ENCODE data around the gene PAPOLB. TPM values are rescaled to one million over a fixed set of nuclear protein-coding genes. Genes with fewer than 3 reads are reported as not detected.

Gene PAPOLB
- polyA plus RNA-seq, 2 of the 4 experiments (the other 2 are of a cell fraction): not detected

- no peaks in the 10 kb centered on the region for H3K4me1 ChIP-seq
- no peak overlapping the region for H3K4me2 ChIP-seq
- POLR2A ChIA-PET: no interaction called here
- DNase-seq (ENCODE audit: low read depth in 1 of 2, low spot score in 1 of 2) (no peak), ATAC-seq (no peak), FAIRE-seq (no peak)
- no peak for TF ChIP-seq POLR2A (IDR thresholded peaks at IDR 0.05; ENCODE audit: low read length)
- TF ChIP-seq ZC3H11A (IDR thresholded peaks at IDR 0.05): no peak
- no peak for TF ChIP-seq BHLHE40 (IDR thresholded peaks at IDR 0.05; ENCODE audit: low read depth, low read length)
- no peak for TF ChIP-seq TP53 (CRISPR knock-in tag; IDR thresholded peaks at IDR 0.05)
- TF ChIP-seq FOXS1 (CRISPR knock-in tag; IDR thresholded peaks at IDR 0.05): no peak
- TF ChIP-seq HOXB5 (CRISPR knock-in tag; IDR thresholded peaks at IDR 0.05): no peak
- no peak for TF ChIP-seq JUN (IDR thresholded peaks at IDR 0.05)
- no peak for TF ChIP-seq KDM1A (IDR thresholded peaks at IDR 0.05; ENCODE audit: low read depth)
- TF ChIP-seq, protein P1, sequence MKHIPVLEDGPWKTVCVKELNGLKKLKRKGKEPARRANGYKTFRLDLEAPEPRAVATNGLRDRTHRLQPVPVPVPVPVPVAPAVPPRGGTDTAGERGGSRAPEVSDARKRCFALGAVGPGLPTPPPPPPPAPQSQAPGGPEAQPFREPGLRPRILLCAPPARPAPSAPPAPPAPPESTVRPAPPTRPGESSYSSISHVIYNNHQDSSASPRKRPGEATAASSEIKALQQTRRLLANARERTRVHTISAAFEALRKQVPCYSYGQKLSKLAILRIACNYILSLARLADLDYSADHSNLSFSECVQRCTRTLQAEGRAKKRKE (CRISPR knock-in tag; IDR thresholded peaks at IDR 0.05; ENCODE audit: low read depth): no peak
- TF ChIP-seq CHD4 (IDR thresholded peaks at IDR 0.05; ENCODE audit: borderline replicate concordance): no peak
- no peak overlapping the region for H3K27ac ChIP-seq
- H3K9me3 ChIP-seq: no peaks in the 10 kb centered on the region
- 91% methylated on average over 23 of the region's 23 CpGs for WGBS (ENCODE audit: missing lambda C conversion rate)
- no peak overlapping the region for H3K4me3 ChIP-seq
- CTCF ChIA-PET: no interaction called here
Measured at GRCh38 chr7:4871056-4871680, 9.3 kb upstream of the PAPOLB start.

DNA sequence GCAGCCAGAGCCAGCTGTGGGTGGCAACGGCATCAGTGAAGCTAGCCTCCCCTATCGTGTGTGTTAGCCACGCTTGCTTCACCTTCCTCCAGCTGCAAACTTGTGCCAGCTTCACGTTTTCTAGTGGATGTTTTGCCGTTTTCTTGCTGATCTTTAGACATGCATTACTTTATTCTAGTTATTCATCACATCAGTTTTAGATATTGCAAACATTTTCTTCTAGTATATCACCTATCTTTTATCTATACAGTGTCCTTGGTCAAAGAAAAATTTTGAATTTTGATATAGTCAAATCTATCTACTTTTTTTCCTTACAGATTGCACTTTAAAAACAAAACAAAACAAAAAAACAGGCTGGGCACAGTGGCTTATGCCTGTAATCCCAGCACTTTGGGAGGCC is 6.7 kb upstream of the PAPOLB start:
- no peak overlapping the region for H3K4me2 ChIP-seq
- DNase-seq (ENCODE audit: low read depth in 1 of 2, low spot score in 1 of 2) (no peak), FAIRE-seq (no peak), ATAC-seq (no peak)
- TF ChIP-seq NPAS2 (CRISPR knock-in tag; IDR thresholded peaks at IDR 0.05; ENCODE audit: borderline replicate concordance) (no peak), SMC3 (IDR thresholded peaks at IDR 0.05) (no peak), ZFP36 (IDR thresholded peaks at IDR 0.05; ENCODE audit: borderline replicate concordance, partially characterized antibody) (no peak), RAD21 (conservative IDR thresholded peaks at IDR 0.05 in 1 of 2, IDR thresholded peaks at IDR 0.05 in 1 of 2) (no peak), TFCP2L1 (CRISPR knock-in tag; IDR thresholded peaks at IDR 0.05) (no peak), REST (IDR thresholded peaks at IDR 0.05) (no peak)
- TF ChIP-seq, protein P1 (CRISPR knock-in tag; IDR thresholded peaks at IDR 0.05; ENCODE audit: low read depth): no peak
- 66% methylated on average over 5 of the region's 5 CpGs for WGBS (ENCODE audit: missing lambda C conversion rate)
- ChIA-PET CTCF (interaction anchor here (0.9 to 2.8 kb wide), 2 partner anchors 15 to 70 kb away, joined by 3 to 17 read pairs; partner anchors contain the start of gene RADIL), POLR2A (no interaction called here)
- H3K27ac ChIP-seq: no peak overlapping the region
- no peaks in the 10 kb centered on the region for H3K9me3 ChIP-seq
- H3K4me3 ChIP-seq: no peak overlapping the region
- H3K4me1 ChIP-seq: no peaks in the 10 kb centered on the region

Measured in A549 (cell line).